Psoas muscle (tissue), 8 donors: ENCODE data around the gene RREB1. TPM values are rescaled to one million over a fixed set of nuclear protein-coding genes. Genes with fewer than 3 reads are reported as not detected.

ENCODE experiments used
- ATAC-seq, 4 donors: fragments of 200-7000 bp; cut with Tn5 transposase; one replicate each; pipeline ENCODE4 v1.9.1; 2020; ENCODE audit warnings: moderate library complexity in 3 of 4, mild to moderate bottlenecking in 2 of 4
- DNase-seq, 2 donors: peaks; one replicate each; pipeline ENCODE4 v3.0.0-alpha.2; 2020
- H3K27ac ChIP-seq: fragments of 200-600 bp; one replicate; pipeline ENCODE4 v1.8.0; 2022
- H3K27me3 ChIP-seq, 3 donors: fragments of 200-600 bp in 1 of 3; one replicate each; pipeline versions ENCODE4 v1.6.1 to v1.8.0; 2013 to 2022; ENCODE audit warnings: low read length in 2 of 3, mild to moderate bottlenecking in 2 of 3, moderate library complexity in 1 of 3; ENCODE audit not compliant: insufficient read depth in 3 of 3
- H3K36me3 ChIP-seq, 2 donors: fragments of 200-600 bp in 1 of 2; one replicate each; pipeline versions ENCODE4 v1.6.1 to v1.8.0; 2013 to 2022; ENCODE audit warnings: low read depth in 1 of 2, mild to moderate bottlenecking in 1 of 2, moderate library complexity in 1 of 2; ENCODE audit not compliant: insufficient read depth in 1 of 2
- H3K4me1 ChIP-seq: fragments of 200-600 bp; one replicate; pipeline ENCODE4 v1.8.0; 2022
- H3K4me3 ChIP-seq: fragments of 200-600 bp; one replicate; pipeline ENCODE4 v1.8.0; 2022; ENCODE audit warnings: mild to moderate bottlenecking
- H3K9me3 ChIP-seq: fragments of 200-600 bp; one replicate; pipeline ENCODE4 v1.8.0; 2022
- WGBS, 3 donors: extraction: QIAGEN DNeasy Blood & Tissue Kit; methylation state at CpG; one replicate each; pipeline versions ENCODE4 v1.1.6 to v1.1.7; 2013; 5-methylcytosine and 5-hydroxymethylcytosine counted together
- intact Hi-C, 2 donors: fragments of 100-400 bp; cut with DNase I; formaldehyde crosslinking; loops; one replicate each; pipeline versions ENCODE4 v1.11.0 to v1.14.2; 2022
- polyA plus RNA-seq, 3 donors: library from polyadenylated mRNA; stranded (reverse); fragments of 200-250 nt; gene quantifications; one replicate each; pipeline ENCODE4 v1.2.3, GENCODE V29; 2013
- total RNA-seq, 4 donors: library from RNA; stranded (reverse); fragmentation: NEBNext Ultra II Directional in 2 of 4; extraction: Animal tissue kit (Norgen Biotek cat#: 25700) in 2 of 4; gene quantifications; one replicate each; pipeline versions ENCODE4 v1.2.1 to v1.2.4, GENCODE V29; 2021 to 2023
- TF ChIP-seq, protein P1 (sequence below): fragments of 200-600 bp; IDR thresholded peaks from one replicate; pipeline ENCODE4 v1.8.0; 2022; ENCODE audit warnings: antibody characterized with exemption
- donor health status: healthy with polysubstance abuse.
- donor health status: DM: no; HTN: no; CAD: no; lungs with moderate emphysema.
- donor health status: Bipolar disorder and iron deficiency.
- donor health status: healthy.
- donor health status: DM: yes; HTN: yes; CAD: no.
- donor health status: DM: no; HTN: no; CAD: no.
- donor health status: DM: no; HTN: no; CAD: no.
- donor health status: DM: yes; HTN: yes; CAD: no.

The RREB1 gene
- total and polyA plus RNA-seq, 7 donors: 4.6 to 49.4 (median 32.7) TPM

DNA sequence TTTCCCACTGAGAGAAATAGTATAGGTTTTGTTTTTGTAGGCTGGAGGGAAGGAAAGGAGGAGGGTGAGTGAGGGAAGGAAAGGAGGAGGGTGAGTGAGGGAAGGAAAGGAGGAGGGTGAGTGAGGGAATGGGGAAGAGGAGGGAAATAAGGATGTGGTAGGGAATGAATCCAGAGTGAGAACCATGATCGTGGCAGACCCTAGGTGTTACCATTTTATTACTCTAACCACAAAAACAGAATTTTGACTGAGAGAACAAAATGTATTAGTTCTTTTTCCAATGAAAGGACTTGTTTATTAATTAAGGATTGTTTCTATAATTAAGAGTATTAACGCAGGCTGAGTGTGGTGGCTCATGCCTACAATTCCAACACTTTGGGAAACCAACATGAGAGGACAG is 188.8 kb downstream of the RREB1 start:
- Histone ChIP-seq H3K4me1 (no peaks in the 10 kb centered on the region), H3K27me3 (no peaks in the 10 kb centered on the region), H3K9me3 (no peaks in the 10 kb centered on the region), H3K27ac (no peak overlapping the region), H3K36me3 (peaks cover 23 to 100% of the 10 kb centered on the region in 2 donors), H3K4me3 (no peak overlapping the region)
- intact Hi-C loops: loop anchor here in 1 of 2 donors (5.0 kb wide), 1 partner anchor 306 kb away; no protein-coding TSS in a partner anchor
- TF ChIP-seq, protein P1, sequence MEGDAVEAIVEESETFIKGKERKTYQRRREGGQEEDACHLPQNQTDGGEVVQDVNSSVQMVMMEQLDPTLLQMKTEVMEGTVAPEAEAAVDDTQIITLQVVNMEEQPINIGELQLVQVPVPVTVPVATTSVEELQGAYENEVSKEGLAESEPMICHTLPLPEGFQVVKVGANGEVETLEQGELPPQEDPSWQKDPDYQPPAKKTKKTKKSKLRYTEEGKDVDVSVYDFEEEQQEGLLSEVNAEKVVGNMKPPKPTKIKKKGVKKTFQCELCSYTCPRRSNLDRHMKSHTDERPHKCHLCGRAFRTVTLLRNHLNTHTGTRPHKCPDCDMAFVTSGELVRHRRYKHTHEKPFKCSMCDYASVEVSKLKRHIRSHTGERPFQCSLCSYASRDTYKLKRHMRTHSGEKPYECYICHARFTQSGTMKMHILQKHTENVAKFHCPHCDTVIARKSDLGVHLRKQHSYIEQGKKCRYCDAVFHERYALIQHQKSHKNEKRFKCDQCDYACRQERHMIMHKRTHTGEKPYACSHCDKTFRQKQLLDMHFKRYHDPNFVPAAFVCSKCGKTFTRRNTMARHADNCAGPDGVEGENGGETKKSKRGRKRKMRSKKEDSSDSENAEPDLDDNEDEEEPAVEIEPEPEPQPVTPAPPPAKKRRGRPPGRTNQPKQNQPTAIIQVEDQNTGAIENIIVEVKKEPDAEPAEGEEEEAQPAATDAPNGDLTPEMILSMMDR: no peak
- no peak for ATAC-seq
- WGBS, 3 donors: 90 to 98% (median 92%) methylated on average over 2 of the region's 2 CpGs
- no peak for DNase-seq

DNA sequence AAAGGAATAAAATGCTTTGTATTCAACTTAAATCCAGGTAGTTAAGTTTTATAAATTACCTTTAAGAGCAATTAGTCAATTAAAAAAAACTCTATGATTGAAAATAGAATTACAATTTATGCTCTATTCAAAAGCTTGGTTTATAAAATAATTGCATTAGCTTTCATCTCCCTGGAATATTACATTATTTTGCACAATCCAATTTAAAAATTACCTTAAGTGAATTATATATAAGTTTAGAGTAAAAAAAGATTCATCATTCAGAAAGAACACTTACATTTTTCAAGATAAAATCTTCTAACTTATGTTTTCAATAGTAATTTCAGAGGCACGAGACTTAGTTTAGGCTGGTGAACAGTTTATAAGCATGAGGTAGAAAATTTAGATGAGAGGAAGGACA is 190.4 kb downstream of the RREB1 start:
- no peak for DNase-seq
- ATAC-seq: no peak
- no peaks in the 10 kb centered on the region for H3K27me3 ChIP-seq
- 89 to 93% (median 93%) methylated on average over 1 of the region's 1 CpG for WGBS, 3 donors
- TF ChIP-seq, protein P1: no peak
- H3K36me3 ChIP-seq: peaks cover 18 to 100% of the 10 kb centered on the region in 2 donors
- no peak overlapping the region for H3K4me3 ChIP-seq
- intact Hi-C loops: loop anchor here in 1 of 2 donors (5.0 kb wide), 1 partner anchor 304 kb away; no protein-coding TSS in a partner anchor
- no peak overlapping the region for H3K27ac ChIP-seq
- no peaks in the 10 kb centered on the region for H3K9me3 ChIP-seq
- no peaks in the 10 kb centered on the region for H3K4me1 ChIP-seq

DNA sequence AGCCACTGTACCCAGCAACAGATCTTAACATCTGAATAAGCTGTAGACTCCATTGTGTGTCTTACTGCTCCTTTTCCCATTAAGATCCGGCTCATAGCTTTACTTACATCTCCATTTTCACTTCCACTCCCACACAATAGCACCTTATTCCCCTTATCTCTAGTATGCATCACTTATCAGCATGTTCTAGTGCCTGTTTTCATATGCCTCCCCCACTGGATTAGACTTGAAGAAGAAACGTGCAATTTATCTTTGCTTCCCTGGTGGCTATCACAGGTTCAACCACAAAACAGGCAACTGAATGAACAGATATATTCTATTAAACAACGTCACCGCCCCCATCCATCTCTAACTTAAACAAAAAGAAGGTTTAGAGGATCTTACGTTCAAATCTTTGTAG is 193.2 kb downstream of the RREB1 start:
- no peak overlapping the region for H3K27ac ChIP-seq
- intact Hi-C loops: no loop called here
- peaks cover 19 to 100% of the 10 kb centered on the region in 2 donors for H3K36me3 ChIP-seq
- no peaks in the 10 kb centered on the region for H3K9me3 ChIP-seq
- 86 to 92% (median 89%) methylated on average over 5 of the region's 5 CpGs for WGBS, 3 donors
- TF ChIP-seq, protein P1: no peak
- H3K4me1 ChIP-seq: no peaks in the 10 kb centered on the region
- H3K27me3 ChIP-seq: no peaks in the 10 kb centered on the region
- no peak for ATAC-seq
- H3K4me3 ChIP-seq: no peak overlapping the region
- DNase-seq: no peak

Other genes with a start within 250 kb of the RREB1 start
- 10 to 100 TPM; 29.9 to 37.3 (median 33.2) TPM for gene SSR1, start 205.2 kb downstream of the RREB1 start, total RNA-seq
- 10 to 100 TPM; 17.9 to 40.4 (median 39.0) TPM for gene SSR1, start 205.2 kb downstream of the RREB1 start, polyA plus RNA-seq